ENCODE results near the gene NAP1L5. TPM values are rescaled to one million over a fixed set of nuclear protein-coding genes. Genes with fewer than 3 reads are reported as not detected.

Gene NAP1L5
- total RNA-seq, 1 experiment from 2014 or later, result not detected

- Histone ChIP-seq H2AFZ (ENCODE audit: low read length) (no peak overlapping the region), H3K4me1 (ENCODE audit: insufficient read depth, low read length) (no peaks in the 10 kb centered on the region), H3F3A (ENCODE audit: low read length, unreplicated experiment) (no peaks in the 10 kb centered on the region), H3K4me2 (ENCODE audit: low read length) (no peak overlapping the region), H3K27me3 (ENCODE audit: low read length) (no peaks in the 10 kb centered on the region), H3K9me3 (ENCODE audit: low read length) (no peaks in the 10 kb centered on the region), H3K9ac (ENCODE audit: low read length) (no peak overlapping the region), H3K4me3 (ENCODE audit: low read length) (no peak overlapping the region), H3K79me2 (ENCODE audit: low read length) (no peaks in the 10 kb centered on the region), H4K20me1 (ENCODE audit: low read length) (no peaks in the 10 kb centered on the region), H3K27ac (ENCODE audit: low read length) (no peak overlapping the region), H3K9me2 (replicated peaks; ENCODE audit: low read length) (no peaks in the 10 kb centered on the region), H3K36me3 (ENCODE audit: low read depth, low read length) (peaks cover 5% of the 10 kb centered on the region; the same call in 1 of the 2 replicates)
- no peak for TF ChIP-seq EZH2 (IDR thresholded peaks at IDR 0.05; ENCODE audit: low read length, unreplicated experiment)
- TF ChIP-seq EZH2phosphoT487 (IDR thresholded peaks at IDR 0.05; ENCODE audit: borderline replicate concordance, low read length), result no peak
- TF ChIP-seq, protein P1, sequence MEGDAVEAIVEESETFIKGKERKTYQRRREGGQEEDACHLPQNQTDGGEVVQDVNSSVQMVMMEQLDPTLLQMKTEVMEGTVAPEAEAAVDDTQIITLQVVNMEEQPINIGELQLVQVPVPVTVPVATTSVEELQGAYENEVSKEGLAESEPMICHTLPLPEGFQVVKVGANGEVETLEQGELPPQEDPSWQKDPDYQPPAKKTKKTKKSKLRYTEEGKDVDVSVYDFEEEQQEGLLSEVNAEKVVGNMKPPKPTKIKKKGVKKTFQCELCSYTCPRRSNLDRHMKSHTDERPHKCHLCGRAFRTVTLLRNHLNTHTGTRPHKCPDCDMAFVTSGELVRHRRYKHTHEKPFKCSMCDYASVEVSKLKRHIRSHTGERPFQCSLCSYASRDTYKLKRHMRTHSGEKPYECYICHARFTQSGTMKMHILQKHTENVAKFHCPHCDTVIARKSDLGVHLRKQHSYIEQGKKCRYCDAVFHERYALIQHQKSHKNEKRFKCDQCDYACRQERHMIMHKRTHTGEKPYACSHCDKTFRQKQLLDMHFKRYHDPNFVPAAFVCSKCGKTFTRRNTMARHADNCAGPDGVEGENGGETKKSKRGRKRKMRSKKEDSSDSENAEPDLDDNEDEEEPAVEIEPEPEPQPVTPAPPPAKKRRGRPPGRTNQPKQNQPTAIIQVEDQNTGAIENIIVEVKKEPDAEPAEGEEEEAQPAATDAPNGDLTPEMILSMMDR (conservative IDR thresholded peaks at IDR 0.05; ENCODE audit: low read depth, low read length), result no peak
- BruUV-seq (replicated peaks), result no TSS peak
- ChIA-PET POLR2A (ENCODE audit: unreplicated experiment) (no interaction called here), CTCF (no interaction called here)
- intact Hi-C loops (cut with micrococcal nuclease), result no loop called here
- ATAC-seq, result no peak
- DNase-seq, result no peak
These were observed 46.1 kb upstream of the NAP1L5 start for GRCh38 chr4:88743696-88744095.

GRCh38 chr4:88742561-88742960 lies 44.9 kb upstream of the NAP1L5 start:
- Histone ChIP-seq H3F3A (ENCODE audit: low read length, unreplicated experiment) (no peaks in the 10 kb centered on the region), H3K4me2 (ENCODE audit: low read length) (no peak overlapping the region), H3K4me3 (ENCODE audit: low read length) (no peak overlapping the region), H4K20me1 (ENCODE audit: low read length) (no peaks in the 10 kb centered on the region), H2AFZ (ENCODE audit: low read length) (no peak overlapping the region), H3K9me3 (ENCODE audit: low read length) (no peaks in the 10 kb centered on the region), H3K36me3 (ENCODE audit: low read depth, low read length) (peaks cover 7% of the 10 kb centered on the region; the same call in 1 of the 2 replicates), H3K9ac (ENCODE audit: low read length) (no peak overlapping the region), H3K9me2 (replicated peaks; ENCODE audit: low read length) (no peaks in the 10 kb centered on the region), H3K27me3 (ENCODE audit: low read length) (no peaks in the 10 kb centered on the region), H3K79me2 (ENCODE audit: low read length) (no peaks in the 10 kb centered on the region), H3K27ac (ENCODE audit: low read length) (no peak overlapping the region), H3K4me1 (ENCODE audit: insufficient read depth, low read length) (no peaks in the 10 kb centered on the region)
- CTCF ChIA-PET, result no interaction called here
- TF ChIP-seq, protein P1 (conservative IDR thresholded peaks at IDR 0.05; ENCODE audit: low read depth, low read length), result no peak
- TF ChIP-seq EZH2phosphoT487 (IDR thresholded peaks at IDR 0.05; ENCODE audit: borderline replicate concordance, low read length) (no peak), EZH2 (IDR thresholded peaks at IDR 0.05; ENCODE audit: low read length, unreplicated experiment) (no peak)
- intact Hi-C loops (cut with micrococcal nuclease), result no loop called here
- DNase-seq (no peak), ATAC-seq (no peak)
- POLR2A ChIA-PET (ENCODE audit: unreplicated experiment), result no interaction called here
- BruUV-seq (replicated peaks), result no TSS peak

DNA sequence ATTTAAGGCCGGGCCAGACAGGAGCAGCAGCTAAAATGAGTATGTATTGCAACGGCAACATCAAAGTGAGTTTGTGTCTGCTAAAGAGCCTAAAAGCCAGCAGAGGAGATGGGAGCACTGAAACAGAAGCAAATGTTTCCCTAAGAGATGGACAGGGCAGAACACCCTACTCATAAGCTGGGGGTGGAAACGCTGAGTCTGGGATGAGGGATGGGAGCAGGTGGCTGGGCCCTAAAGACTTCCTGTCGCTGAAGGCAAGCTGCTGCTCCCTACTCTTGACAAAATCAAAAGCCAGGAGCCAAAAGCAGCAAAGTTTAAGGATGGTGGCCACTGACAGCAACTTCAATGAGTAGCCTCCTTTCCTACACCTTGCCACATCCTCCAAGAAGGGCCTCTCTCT lies 40.6 kb upstream of the NAP1L5 start:
- Histone ChIP-seq H3K27ac (ENCODE audit: low read length) (no peak overlapping the region), H3F3A (ENCODE audit: low read length, unreplicated experiment) (no peaks in the 10 kb centered on the region), H3K4me2 (ENCODE audit: low read length) (no peak overlapping the region), H3K9me3 (ENCODE audit: low read length) (no peaks in the 10 kb centered on the region), H2AFZ (ENCODE audit: low read length) (no peak overlapping the region), H3K9ac (ENCODE audit: low read length) (no peak overlapping the region), H3K4me1 (ENCODE audit: insufficient read depth, low read length) (0 out of 2 replicates have a peak, but pooled peaks cover 4% of the 10 kb centered on the region), H3K27me3 (ENCODE audit: low read length) (no peaks in the 10 kb centered on the region), H3K79me2 (ENCODE audit: low read length) (no peaks in the 10 kb centered on the region), H3K36me3 (ENCODE audit: low read depth, low read length) (peaks cover 6% of the 10 kb centered on the region; the same call in 1 of the 2 replicates), H3K4me3 (ENCODE audit: low read length) (no peak overlapping the region), H3K9me2 (replicated peaks; ENCODE audit: low read length) (no peaks in the 10 kb centered on the region), H4K20me1 (ENCODE audit: low read length) (no peaks in the 10 kb centered on the region)
- POLR2A ChIA-PET (ENCODE audit: unreplicated experiment), result no interaction called here
- CTCF ChIA-PET, result no interaction called here
- ATAC-seq (no peak), DNase-seq (no peak)
- TF ChIP-seq, protein P1 (conservative IDR thresholded peaks at IDR 0.05; ENCODE audit: low read depth, low read length), result no peak
- no peak for TF ChIP-seq EZH2 (IDR thresholded peaks at IDR 0.05; ENCODE audit: low read length, unreplicated experiment)
- TF ChIP-seq EZH2phosphoT487 (IDR thresholded peaks at IDR 0.05; ENCODE audit: borderline replicate concordance, low read length), result no peak
- intact Hi-C loops (cut with micrococcal nuclease), result no loop called here
- BruUV-seq (replicated peaks), result no TSS peak
